ENCODE data around the gene CARD14. TPM values are rescaled to one million over a fixed set of nuclear protein-coding genes. Genes with fewer than 3 reads are reported as not detected.

Gene CARD14
- total RNA-seq, 1 donor from 2014 or later = 0.30 TPM

DNA sequence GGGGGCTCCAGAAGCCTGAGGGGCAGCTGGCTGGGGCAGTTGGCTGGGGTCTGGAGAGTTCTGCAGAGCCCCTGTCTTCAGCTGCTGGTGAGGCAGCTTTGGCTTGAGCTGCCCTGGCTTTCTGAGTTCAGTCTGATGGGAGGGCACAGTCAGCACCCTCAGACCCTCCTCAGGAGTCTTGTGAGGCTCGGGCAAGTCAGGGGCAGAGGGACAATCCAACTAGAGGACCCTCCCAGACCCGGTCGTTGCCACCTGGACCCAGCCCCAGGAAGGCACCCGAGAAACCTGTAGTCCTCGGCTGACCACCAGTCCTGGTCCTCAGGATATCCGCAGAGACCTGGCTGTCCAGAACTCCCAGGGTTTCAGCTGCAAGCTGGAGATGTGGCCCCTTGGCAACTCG, 1.9 kb downstream of the CARD14 start:
- Mint-ChIP-seq H3K36me3 (ENCODE audit: low read depth) (peaks cover 2% of the 10 kb centered on the region), H3K27me3 (ENCODE audit: low read depth) (peaks cover 6% of the 10 kb centered on the region), H3K4me1 (ENCODE audit: low read depth) (peaks cover 4% of the 10 kb centered on the region), H3K9me3 (ENCODE audit: low read depth) (no peaks in the 10 kb centered on the region), H3K27ac (ENCODE audit: unreplicated experiment) (no peak overlapping the region), H3K4me3 (ENCODE audit: unreplicated experiment) (no peak overlapping the region)
- no peak for DNase-seq (ENCODE audit: low spot score)
- TF ChIP-seq, protein P1, sequence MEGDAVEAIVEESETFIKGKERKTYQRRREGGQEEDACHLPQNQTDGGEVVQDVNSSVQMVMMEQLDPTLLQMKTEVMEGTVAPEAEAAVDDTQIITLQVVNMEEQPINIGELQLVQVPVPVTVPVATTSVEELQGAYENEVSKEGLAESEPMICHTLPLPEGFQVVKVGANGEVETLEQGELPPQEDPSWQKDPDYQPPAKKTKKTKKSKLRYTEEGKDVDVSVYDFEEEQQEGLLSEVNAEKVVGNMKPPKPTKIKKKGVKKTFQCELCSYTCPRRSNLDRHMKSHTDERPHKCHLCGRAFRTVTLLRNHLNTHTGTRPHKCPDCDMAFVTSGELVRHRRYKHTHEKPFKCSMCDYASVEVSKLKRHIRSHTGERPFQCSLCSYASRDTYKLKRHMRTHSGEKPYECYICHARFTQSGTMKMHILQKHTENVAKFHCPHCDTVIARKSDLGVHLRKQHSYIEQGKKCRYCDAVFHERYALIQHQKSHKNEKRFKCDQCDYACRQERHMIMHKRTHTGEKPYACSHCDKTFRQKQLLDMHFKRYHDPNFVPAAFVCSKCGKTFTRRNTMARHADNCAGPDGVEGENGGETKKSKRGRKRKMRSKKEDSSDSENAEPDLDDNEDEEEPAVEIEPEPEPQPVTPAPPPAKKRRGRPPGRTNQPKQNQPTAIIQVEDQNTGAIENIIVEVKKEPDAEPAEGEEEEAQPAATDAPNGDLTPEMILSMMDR (IDR thresholded peaks at IDR 0.05) = no peak

- no peaks in the 10 kb centered on the region for H3K9me3 Mint-ChIP-seq (ENCODE audit: low read depth)
- H3K27me3 Mint-ChIP-seq (ENCODE audit: low read depth) = peaks cover 6% of the 10 kb centered on the region
- H3K36me3 Mint-ChIP-seq (ENCODE audit: low read depth) = peaks cover 2% of the 10 kb centered on the region
- no peak overlapping the region for H3K4me3 Mint-ChIP-seq (ENCODE audit: unreplicated experiment)
- no peak overlapping the region for H3K27ac Mint-ChIP-seq (ENCODE audit: unreplicated experiment)
- TF ChIP-seq, protein P1 (IDR thresholded peaks at IDR 0.05) = no peak
- peaks cover 3% of the 10 kb centered on the region for H3K4me1 Mint-ChIP-seq (ENCODE audit: low read depth)
- no peak for DNase-seq (ENCODE audit: low spot score)
Observed at GRCh38 chr17:80173126-80173525, 3.3 kb downstream of the CARD14 start.

GRCh38 chr17:80173916-80174315, 4.1 kb downstream of the CARD14 start:
- Mint-ChIP-seq H3K36me3 (ENCODE audit: low read depth) (peaks cover 1% of the 10 kb centered on the region), H3K27me3 (ENCODE audit: low read depth) (peaks cover 10% of the 10 kb centered on the region), H3K4me3 (ENCODE audit: unreplicated experiment) (no peak overlapping the region), H3K27ac (ENCODE audit: unreplicated experiment) (no peak overlapping the region), H3K4me1 (ENCODE audit: low read depth) (no peaks in the 10 kb centered on the region), H3K9me3 (ENCODE audit: low read depth) (no peaks in the 10 kb centered on the region)
- DNase-seq (ENCODE audit: low spot score) = no peak
- TF ChIP-seq, protein P1 (IDR thresholded peaks at IDR 0.05) = no peak

DNA sequence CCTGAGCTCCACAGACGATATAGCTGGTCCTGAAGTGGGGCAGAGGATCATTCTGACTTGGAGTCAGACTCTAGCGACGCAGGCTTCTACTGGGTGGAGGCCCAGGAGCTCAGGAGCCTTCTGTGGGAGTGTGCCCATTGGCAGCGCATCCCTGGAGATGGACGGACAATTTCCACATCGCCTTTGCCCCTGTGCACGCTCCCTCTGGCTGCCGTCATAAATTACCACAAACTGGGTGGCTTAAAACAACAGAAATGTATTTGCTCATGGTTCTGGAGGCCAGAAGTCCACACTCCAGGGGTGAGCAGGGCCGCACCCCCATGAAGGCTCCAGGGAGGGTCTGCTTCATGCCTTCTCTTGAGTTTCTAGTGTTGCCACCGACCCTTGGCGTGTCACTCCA, 6.9 kb downstream of the CARD14 start:
- no peaks in the 10 kb centered on the region for H3K4me1 Mint-ChIP-seq (ENCODE audit: low read depth)
- H3K27ac Mint-ChIP-seq (ENCODE audit: unreplicated experiment) = no peak overlapping the region
- H3K9me3 Mint-ChIP-seq (ENCODE audit: low read depth) = no peaks in the 10 kb centered on the region
- no peak overlapping the region for H3K4me3 Mint-ChIP-seq (ENCODE audit: unreplicated experiment)
- H3K27me3 Mint-ChIP-seq (ENCODE audit: low read depth) = peaks cover 12% of the 10 kb centered on the region
- DNase-seq (ENCODE audit: low spot score) = no peak
- TF ChIP-seq, protein P1 (IDR thresholded peaks at IDR 0.05) = no peak
- H3K36me3 Mint-ChIP-seq (ENCODE audit: low read depth) = no peaks in the 10 kb centered on the region

- H3K36me3 Mint-ChIP-seq (ENCODE audit: low read depth) = no peaks in the 10 kb centered on the region
- H3K4me3 Mint-ChIP-seq (ENCODE audit: unreplicated experiment) = no peak overlapping the region
- TF ChIP-seq, protein P1 (IDR thresholded peaks at IDR 0.05) = no peak
- no peaks in the 10 kb centered on the region for H3K9me3 Mint-ChIP-seq (ENCODE audit: low read depth)
- DNase-seq (ENCODE audit: low spot score) = no peak
- peaks cover 12% of the 10 kb centered on the region for H3K27me3 Mint-ChIP-seq (ENCODE audit: low read depth)
- H3K4me1 Mint-ChIP-seq (ENCODE audit: low read depth) = no peaks in the 10 kb centered on the region
- no peak overlapping the region for H3K27ac Mint-ChIP-seq (ENCODE audit: unreplicated experiment)
Observed at GRCh38 chr17:80177986-80178595, 8.3 kb downstream of the CARD14 start.
